WTC11 (cell line): Measurements from ENCODE around the gene SYT9. TPM values are rescaled to one million over a fixed set of nuclear protein-coding genes. Genes with fewer than 3 reads are reported as not detected.

ENCODE experiments used
- ATAC-seq: fragments of 200-7000 bp; cut with Tn5 transposase; 2 replicates; pipeline ENCODE4 v1.10.0; 2021; ENCODE audit warnings: mild to moderate bottlenecking, moderate library complexity
- CTCF ChIA-PET: fragments of 300-600 bp; sonication (Branson Sonifier 250); formaldehyde crosslinking; loops from one replicate; lab custom pipeline; 2021; ENCODE audit warnings: antibody characterized with exemption; lab: Charles Lee
- POLR2A ChIA-PET: fragments of 350-600 bp; sonication (Branson Sonifier 250); formaldehyde crosslinking; loops from one replicate; lab custom pipeline; 2021; ENCODE audit warnings: antibody characterized with exemption; lab: Charles Lee
- DNase-seq: peaks from one replicate; pipeline ENCODE4 v3.0.0; 2021; ENCODE audit warnings: low spot score
- H3K27ac Mint-ChIP-seq: 2 replicates; pipeline ENCODE4 v1.8.0; 2021; ENCODE audit warnings: mixed read lengths
- H3K27me3 Mint-ChIP-seq: 2 replicates; pipeline ENCODE4 v1.8.0; 2021; ENCODE audit warnings: low read depth, mild to moderate bottlenecking, moderate library complexity, mixed read lengths
- H3K36me3 Mint-ChIP-seq: 2 replicates; pipeline ENCODE4 v1.8.0; 2021; ENCODE audit warnings: mixed read lengths
- H3K4me1 Mint-ChIP-seq: 2 replicates; pipeline ENCODE4 v1.8.0; 2022; ENCODE audit warnings: mixed read lengths
- H3K4me3 Mint-ChIP-seq: 2 replicates; pipeline ENCODE4 v1.8.0; 2021; ENCODE audit warnings: mild to moderate bottlenecking, moderate library complexity, mixed read lengths
- H3K9me3 Mint-ChIP-seq: 2 replicates; pipeline ENCODE4 v1.8.0; 2021; ENCODE audit warnings: mixed read lengths
- ATF3 ChIP-seq: sonication (generic); formaldehyde crosslinking; conservative IDR thresholded peaks from 2 replicates; pipeline ENCODE4 v1.8.1; 2022; ENCODE audit warnings: mild to moderate bottlenecking, missing genetic modification reagents
- CREM ChIP-seq: sonication (generic); formaldehyde crosslinking; IDR thresholded peaks from 2 replicates; pipeline ENCODE4 v1.8.1; 2022; ENCODE audit warnings: mild to moderate bottlenecking, missing genetic modification reagents, moderate library complexity
- CTCF ChIP-seq: fragments of 200-600 bp; IDR thresholded peaks from 2 replicates; pipeline ENCODE4 v1.8.0; 2022; ENCODE audit warnings: antibody characterized with exemption
- E2F4 ChIP-seq: sonication (generic); formaldehyde crosslinking; IDR thresholded peaks from 2 replicates; pipeline ENCODE4 v1.8.1; 2022; ENCODE audit warnings: low read depth, mild to moderate bottlenecking, moderate library complexity, missing genetic modification reagents, borderline replicate concordance
- E2F5 ChIP-seq: sonication (generic); formaldehyde crosslinking; IDR thresholded peaks from 2 replicates; pipeline ENCODE4 v1.8.1; 2022; ENCODE audit warnings: mild to moderate bottlenecking, moderate library complexity, missing genetic modification reagents
- EMX1 ChIP-seq: fragments of 250-450 bp; sonication (Bioruptor Pico); IDR thresholded peaks from 2 replicates; pipeline ENCODE4 v1.8.0; 2021; ENCODE audit warnings: mild to moderate bottlenecking
- GABPB1 ChIP-seq: sonication (generic); formaldehyde crosslinking; IDR thresholded peaks from 2 replicates; pipeline ENCODE4 v1.8.1; 2023; ENCODE audit warnings: mild to moderate bottlenecking, missing genetic modification reagents
- HMGA2 ChIP-seq: fragments of 250-450 bp; sonication (Bioruptor Pico); IDR thresholded peaks from 2 replicates; pipeline ENCODE4 v1.4.0; 2021; ENCODE audit warnings: mild to moderate bottlenecking, moderate library complexity
- IRF1 ChIP-seq: sonication (generic); formaldehyde crosslinking; IDR thresholded peaks from 2 replicates; pipeline ENCODE4 v1.8.0; 2023; ENCODE audit warnings: missing genetic modification reagents
- NFE2L1 ChIP-seq: sonication (generic); formaldehyde crosslinking; IDR thresholded peaks from 2 replicates; pipeline ENCODE4 v1.8.1; 2023; ENCODE audit warnings: missing genetic modification reagents
- NR3C1 ChIP-seq: sonication (generic); formaldehyde crosslinking; conservative IDR thresholded peaks from 2 replicates; pipeline ENCODE4 v1.8.1; 2023; ENCODE audit warnings: low read depth, mild to moderate bottlenecking, missing genetic modification reagents
- SMAD3 ChIP-seq: sonication (generic); formaldehyde crosslinking; IDR thresholded peaks from 2 replicates; pipeline ENCODE4 v1.8.0; 2022; ENCODE audit warnings: missing genetic modification reagents, mild to moderate bottlenecking, borderline replicate concordance
- STAT6 ChIP-seq: sonication (generic); formaldehyde crosslinking; conservative IDR thresholded peaks from 2 replicates; pipeline ENCODE4 v1.8.1; 2023; ENCODE audit warnings: mild to moderate bottlenecking, low read depth, missing genetic modification reagents, moderate library complexity
- TEAD4 ChIP-seq: sonication (generic); formaldehyde crosslinking; IDR thresholded peaks from 2 replicates; pipeline ENCODE4 v1.8.0; 2022; ENCODE audit warnings: mild to moderate bottlenecking, missing genetic modification reagents
- TP53 ChIP-seq: sonication (generic); formaldehyde crosslinking; IDR thresholded peaks from 2 replicates; pipeline ENCODE4 v1.8.1; 2023; ENCODE audit warnings: mild to moderate bottlenecking, missing genetic modification reagents
- ZNF138 ChIP-seq: sonication (generic); formaldehyde crosslinking; conservative IDR thresholded peaks from 2 replicates; pipeline ENCODE4 v1.8.1; 2022; ENCODE audit warnings: mild to moderate bottlenecking, moderate library complexity, missing genetic modification reagents
- ZNF232 ChIP-seq: sonication (generic); formaldehyde crosslinking; IDR thresholded peaks from 2 replicates; pipeline ENCODE4 v1.8.0; 2022; ENCODE audit warnings: mild to moderate bottlenecking, missing genetic modification reagents
- ZNF263 ChIP-seq: sonication (generic); formaldehyde crosslinking; IDR thresholded peaks from 2 replicates; pipeline ENCODE4 v1.8.1; 2022; ENCODE audit warnings: low read depth, mild to moderate bottlenecking, moderate library complexity, missing genetic modification reagents
- ZSCAN18 ChIP-seq: fragments of 250-450 bp; sonication (Bioruptor Pico); IDR thresholded peaks from 2 replicates; pipeline ENCODE4 v2.1.2; 2022; ENCODE audit warnings: mild to moderate bottlenecking, moderate library complexity
- total RNA-seq: library from RNA; stranded (reverse); gene quantifications from 3 replicates; pipeline ENCODE4 v1.2.3, GENCODE V29; 2021

Gene SYT9
- total RNA-seq, 1 experiment from 2014 or later = 1.3 TPM

GRCh38 chr11:7314811-7315604, 63.3 kb downstream of the SYT9 start:
- Mint-ChIP-seq H3K4me1 (peaks cover 25% of the 10 kb centered on the region), H3K27me3 (no peaks in the 10 kb centered on the region), H3K36me3 (no peaks in the 10 kb centered on the region), H3K27ac (no peak overlapping the region), H3K4me3 (no peak overlapping the region), H3K9me3 (peaks cover 10% of the 10 kb centered on the region; the same call in 1 of the 2 replicates)
- ChIA-PET CTCF (interaction anchor here (3.3 kb wide), 1 partner anchor 36 kb away, joined by 12 read pairs; no protein-coding TSS in a partner anchor), POLR2A (no interaction called here)
- DNase-seq = no peak
- ATAC-seq = peak; percentile 60
- TF ChIP-seq E2F5 (no peak), IRF1 (CRISPR knock-in tag) (no peak), TP53 (no peak), CTCF (no peak)

- Mint-ChIP-seq H3K27me3 (no peaks in the 10 kb centered on the region), H3K4me1 (peaks cover 27% of the 10 kb centered on the region), H3K9me3 (peaks cover 10% of the 10 kb centered on the region; the same call in 1 of the 2 replicates), H3K36me3 (no peaks in the 10 kb centered on the region), H3K27ac (no peak overlapping the region), H3K4me3 (no peak overlapping the region)
- TF ChIP-seq HMGA2 (CRISPR knock-in tag) (no peak), CREM (no peak), ZSCAN18 (CRISPR knock-in tag) (no peak), GABPB1 (CRISPR knock-in tag) (no peak), ATF3 (CRISPR knock-in tag) (no peak), NR3C1 (CRISPR knock-in tag) (no peak), TP53 (no peak), ZNF138 (CRISPR knock-in tag) (no peak), NFE2L1 (no peak), ZNF263 (CRISPR knock-in tag) (no peak), STAT6 (CRISPR knock-in tag) (no peak), ZNF232 (CRISPR knock-in tag) (no peak), TEAD4 (no peak), E2F4 (CRISPR knock-in tag) (no peak), SMAD3 (no peak), EMX1 (CRISPR knock-in tag) (no peak)
- DNase-seq (no peak), ATAC-seq (no peak)
- CTCF ChIA-PET = interaction anchor here (1.2 kb wide), 1 partner anchor 41 kb away, joined by 3 read pairs; no protein-coding TSS in a partner anchor
- POLR2A ChIA-PET = no interaction called here
Observed at GRCh38 chr11:7319501-7319900, 67.8 kb downstream of the SYT9 start.
